HK-2 (cell line): ENCODE measurements around the gene RPAP3.

Experiments used
- DNase-seq: peaks from one replicate; pipeline ENCODE4 v3.0.0-alpha.2; 2018; ENCODE audit not compliant: unreplicated experiment

The RPAP3 gene

GRCh38 chr12:47721431-47721973 lies 15.7 kb upstream of the RPAP3 start:
- no peak for DNase-seq

- no peak for DNase-seq
These were observed 12.7 kb upstream of the RPAP3 start for GRCh38 chr12:47718531-47718930.

- DNase-seq, result peak; percentile 31
These were observed 11.8 kb upstream of the RPAP3 start for GRCh38 chr12:47717443-47718193.

- DNase-seq, result no peak
These were observed 11.2 kb upstream of the RPAP3 start for GRCh38 chr12:47717046-47717442.

- no peak for DNase-seq
These were observed 10.2 kb upstream of the RPAP3 start for GRCh38 chr12:47715877-47716548.

- DNase-seq, result peak; percentile 61
These were observed 9.6 kb upstream of the RPAP3 start for GRCh38 chr12:47715393-47715876.

GRCh38 chr12:47714826-47715386 lies 9.1 kb upstream of the RPAP3 start:
- DNase-seq, result no peak

GRCh38 chr12:47712171-47712570 lies 6.3 kb upstream of the RPAP3 start:
- DNase-seq, result no peak

GRCh38 chr12:47711448-47711847 lies 5.6 kb upstream of the RPAP3 start:
- DNase-seq, result no peak

- no peak for DNase-seq
These were observed 4.4 kb upstream of the RPAP3 start for GRCh38 chr12:47710278-47710677.

- DNase-seq, result no peak
These were observed 3.8 kb upstream of the RPAP3 start for GRCh38 chr12:47709671-47710070.

- no peak for DNase-seq
These were observed 3.4 kb upstream of the RPAP3 start for GRCh38 chr12:47709237-47709636.

- no peak for DNase-seq
These were observed 2.2 kb upstream of the RPAP3 start for GRCh38 chr12:47707905-47708543.

GRCh38 chr12:47707355-47707754 lies 1.5 kb upstream of the RPAP3 start:
- DNase-seq, result no peak

GRCh38 chr12:47705229-47705565 lies 633 bp downstream of the RPAP3 start:
- no peak for DNase-seq

- no peak for DNase-seq
These were observed 1.1 kb downstream of the RPAP3 start for GRCh38 chr12:47704719-47705118.

- DNase-seq, result no peak
These were observed 5.6 kb downstream of the RPAP3 start for GRCh38 chr12:47700263-47700662.

- no peak for DNase-seq
These were observed 7.2 kb downstream of the RPAP3 start for GRCh38 chr12:47698631-47699030.

GRCh38 chr12:47698055-47698454 lies 7.8 kb downstream of the RPAP3 start:
- DNase-seq, result no peak

- no peak for DNase-seq
These were observed 16.6 kb downstream of the RPAP3 start for GRCh38 chr12:47689215-47689614.

- no peak for DNase-seq
These were observed 18.2 kb downstream of the RPAP3 start for GRCh38 chr12:47687636-47688035.

GRCh38 chr12:47686645-47687240 lies 19.1 kb downstream of the RPAP3 start:
- DNase-seq, result no peak
